ENCODE data around the gene ADORA1.

GRCh38 chr1:203091761-203092330 lies 35.7 kb upstream of the ADORA1 start:
- TF ChIP-seq POLR2A (IDR thresholded peaks at IDR 0.05; ENCODE audit: low read depth, low read length) (no peak), CTCF (conservative IDR thresholded peaks at IDR 0.05; ENCODE audit: low read depth, low read length) (no peak), MAFK (IDR thresholded peaks at IDR 0.05; ENCODE audit: low read depth, low read length) (no peak), CEBPB (IDR thresholded peaks at IDR 0.05; ENCODE audit: low read depth, low read length) (no peak), MXI1 (IDR thresholded peaks at IDR 0.05; ENCODE audit: borderline replicate concordance, low read depth, low read length) (no peak), BHLHE40 (IDR thresholded peaks at IDR 0.05; ENCODE audit: low read depth, low read length) (no peak), RAD21 (IDR thresholded peaks at IDR 0.05; ENCODE audit: low read length) (no peak), MAZ (IDR thresholded peaks at IDR 0.05; ENCODE audit: borderline replicate concordance, low read depth, low read length) (no peak), SMC3 (IDR thresholded peaks at IDR 0.05; ENCODE audit: low read depth, low read length) (no peak), FOS (IDR thresholded peaks at IDR 0.05; ENCODE audit: low read depth, low read length) (no peak)
- TF ChIP-seq, protein P1, sequence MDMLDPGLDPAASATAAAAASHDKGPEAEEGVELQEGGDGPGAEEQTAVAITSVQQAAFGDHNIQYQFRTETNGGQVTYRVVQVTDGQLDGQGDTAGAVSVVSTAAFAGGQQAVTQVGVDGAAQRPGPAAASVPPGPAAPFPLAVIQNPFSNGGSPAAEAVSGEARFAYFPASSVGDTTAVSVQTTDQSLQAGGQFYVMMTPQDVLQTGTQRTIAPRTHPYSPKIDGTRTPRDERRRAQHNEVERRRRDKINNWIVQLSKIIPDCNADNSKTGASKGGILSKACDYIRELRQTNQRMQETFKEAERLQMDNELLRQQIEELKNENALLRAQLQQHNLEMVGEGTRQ (IDR thresholded peaks at IDR 0.05; ENCODE audit: low read depth, low read length): no peak

Measured in IMR-90 (cell line).